Measurements from ENCODE around the gene MCC.

Gene MCC

GRCh38 chr5:113246361-113246870 is 241.8 kb downstream of the MCC start:
- CTCF ChIA-PET, result no interaction called here
- POLR2A ChIA-PET (ENCODE audit: low non-redundant PET), result no interaction called here
- TF ChIP-seq CTCF (conservative IDR thresholded peaks at IDR 0.05; ENCODE audit: low read depth), result no peak
- DNase-seq (ENCODE audit: low spot score), result no peak
- no peak overlapping the region for H3K27ac ChIP-seq

DNA sequence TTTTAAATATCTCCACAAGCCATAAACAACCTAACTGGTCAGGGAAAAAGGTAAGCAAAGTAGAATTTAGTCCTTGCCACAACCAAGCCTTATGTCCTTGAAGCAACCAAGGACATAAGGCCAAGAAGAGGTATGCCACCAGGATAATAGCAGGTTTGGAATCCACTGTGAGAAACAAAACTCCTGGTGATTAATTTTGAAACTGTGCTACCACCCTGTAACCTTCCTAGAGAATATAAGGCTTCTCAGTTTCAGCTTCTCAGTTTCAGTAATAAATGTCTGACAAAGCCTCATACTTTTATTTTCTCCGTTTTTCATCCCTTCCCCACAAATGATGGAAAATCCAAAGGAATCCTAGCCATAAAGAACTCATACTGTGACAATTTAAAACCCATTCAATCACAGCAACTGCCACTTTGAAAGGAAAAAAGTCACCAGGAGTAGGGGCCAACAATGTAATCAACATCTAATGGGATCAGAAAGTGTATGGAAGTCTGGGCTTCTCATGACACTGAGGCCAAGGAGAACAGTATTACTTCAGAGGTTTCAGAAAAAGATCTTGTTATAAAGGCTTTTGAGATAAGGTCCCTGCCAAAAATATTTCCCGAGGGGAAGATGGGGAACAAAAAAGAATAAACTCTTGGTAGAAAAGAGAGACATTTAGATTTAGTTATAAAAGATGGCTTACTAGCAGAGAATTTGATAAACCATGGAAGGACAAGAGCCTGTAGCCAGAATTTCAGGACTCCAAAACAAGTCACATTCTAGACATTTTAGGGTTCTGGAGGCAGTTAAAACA is 242.6 kb downstream of the MCC start:
- no peak overlapping the region for H3K27ac ChIP-seq
- ChIA-PET POLR2A (ENCODE audit: low non-redundant PET) (no interaction called here), CTCF (no interaction called here)
- no peak for TF ChIP-seq CTCF (conservative IDR thresholded peaks at IDR 0.05; ENCODE audit: low read depth)
- no peak for DNase-seq (ENCODE audit: low spot score)

GRCh38 chr5:113244966-113245365 is 243.3 kb downstream of the MCC start:
- H3K27ac ChIP-seq, result no peak overlapping the region
- POLR2A ChIA-PET (ENCODE audit: low non-redundant PET), result no interaction called here
- no peak for TF ChIP-seq CTCF (conservative IDR thresholded peaks at IDR 0.05; ENCODE audit: low read depth)
- CTCF ChIA-PET, result interaction anchor here (0.6 kb wide), 1 partner anchor 10 kb away, joined by 3 read pairs; no protein-coding TSS in a partner anchor
- DNase-seq (ENCODE audit: low spot score), result no peak

- no peak for DNase-seq (ENCODE audit: low spot score)
- TF ChIP-seq CTCF (conservative IDR thresholded peaks at IDR 0.05; ENCODE audit: low read depth), result no peak
- ChIA-PET CTCF (interaction anchor here (0.6 to 1.0 kb wide), 4 partner anchors 9 to 247 kb away, joined by 3 to 4 read pairs (median 3); no protein-coding TSS in a partner anchor), POLR2A (ENCODE audit: low non-redundant PET) (no interaction called here)
- H3K27ac ChIP-seq, result peak overlapping the region; percentile 65
Observed at GRCh38 chr5:113243349-113243664, 244.9 kb downstream of the MCC start.

DNA sequence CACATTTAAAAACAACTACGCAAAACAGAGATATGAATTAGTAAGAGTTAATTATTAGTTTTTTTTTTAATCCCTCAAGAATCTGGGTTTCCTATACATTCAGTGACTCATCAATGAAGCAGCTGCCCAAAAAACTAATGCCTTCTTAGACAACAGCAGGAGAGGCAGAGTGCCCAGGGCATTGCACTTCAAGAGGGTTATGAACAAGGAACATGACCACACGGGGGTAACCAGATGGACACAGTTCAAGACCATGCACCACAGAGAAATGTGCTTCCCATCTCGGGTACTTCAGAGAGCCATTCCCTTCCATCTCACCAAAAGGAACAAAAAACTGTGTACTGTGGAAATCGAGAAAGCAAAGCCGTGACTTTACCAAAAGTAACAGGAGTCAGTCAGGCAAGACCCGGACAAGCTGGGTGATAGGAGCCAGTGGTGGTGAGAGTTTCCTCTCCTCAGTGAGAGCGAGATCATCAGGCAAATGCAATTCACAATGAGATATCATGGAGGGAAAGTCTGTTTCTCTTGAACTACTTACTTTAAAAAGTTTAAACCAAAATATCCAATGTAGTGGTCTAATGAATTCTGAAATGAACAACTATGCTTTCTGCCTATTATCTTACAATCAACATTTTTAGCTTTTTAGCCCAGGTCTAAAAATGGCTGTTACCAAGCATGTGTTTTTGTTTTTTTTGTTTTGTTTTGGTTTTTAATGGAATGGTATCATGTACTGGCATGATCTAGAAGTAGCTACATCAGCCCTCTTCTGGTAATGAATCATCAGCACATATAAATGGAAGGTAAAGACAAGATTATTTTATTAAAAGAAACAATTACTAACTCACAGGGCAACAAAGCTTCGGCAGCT is 245.5 kb downstream of the MCC start:
- CTCF ChIA-PET, result interaction anchor here (0.6 to 1.0 kb wide), 7 partner anchors 8 to 246 kb away, joined by 3 to 5 read pairs (median 3); no protein-coding TSS in a partner anchor
- no peak for TF ChIP-seq CTCF (conservative IDR thresholded peaks at IDR 0.05; ENCODE audit: low read depth)
- no peak overlapping the region; the same call in 1 of the 2 replicates for H3K27ac ChIP-seq
- DNase-seq (ENCODE audit: low spot score), result peak; percentile 80
- POLR2A ChIA-PET (ENCODE audit: low non-redundant PET), result no interaction called here

- DNase-seq (ENCODE audit: low spot score), result no peak
- no peak for TF ChIP-seq CTCF (conservative IDR thresholded peaks at IDR 0.05; ENCODE audit: low read depth)
- ChIA-PET POLR2A (ENCODE audit: low non-redundant PET) (no interaction called here), CTCF (interaction anchor here (0.6 to 0.7 kb wide), 3 partner anchors 36 to 285 kb away, joined by 5 to 7 read pairs (median 7); no protein-coding TSS in a partner anchor)
- no peak overlapping the region for H3K27ac ChIP-seq
Observed at GRCh38 chr5:113240951-113241726, 247.1 kb downstream of the MCC start.
